ENCODE results near the gene DAPK3.
"Not testable (repeated sequence)": the region's sequence is repeated elsewhere in the genome, so short reads cannot be mapped to it uniquely, and the experiment has no call there.

DNA sequence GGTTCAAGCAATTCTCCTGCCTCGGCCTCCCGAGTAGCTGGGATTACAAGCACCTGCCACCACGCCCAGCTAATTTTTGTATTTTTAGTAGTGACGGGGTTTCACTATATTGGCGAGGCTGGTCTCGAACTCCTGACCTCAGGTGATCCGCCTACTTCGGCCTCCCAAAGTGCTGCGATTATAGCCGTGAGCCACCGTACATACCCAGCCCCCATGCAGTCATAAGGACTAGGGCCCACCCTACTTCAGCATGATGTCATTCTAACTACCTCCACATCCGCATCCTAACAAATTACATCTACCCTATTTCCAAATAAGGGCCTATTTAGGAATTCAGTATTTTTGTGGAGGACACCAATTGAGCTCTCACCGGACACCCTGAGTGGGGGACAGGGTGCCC lies 15.6 kb downstream of the DAPK3 start:
- not testable (repeated sequence) for TF ChIP-seq POLR2AphosphoS5 (IDR thresholded peaks at IDR 0.05); MXI1 (conservative IDR thresholded peaks at IDR 0.05; ENCODE audit: poor library complexity, severe bottlenecking); EZH2 (IDR thresholded peaks at IDR 0.05; ENCODE audit: borderline replicate concordance, insufficient read depth, low read length, poor library complexity, severe bottlenecking)
- TF ChIP-seq, protein P1, sequence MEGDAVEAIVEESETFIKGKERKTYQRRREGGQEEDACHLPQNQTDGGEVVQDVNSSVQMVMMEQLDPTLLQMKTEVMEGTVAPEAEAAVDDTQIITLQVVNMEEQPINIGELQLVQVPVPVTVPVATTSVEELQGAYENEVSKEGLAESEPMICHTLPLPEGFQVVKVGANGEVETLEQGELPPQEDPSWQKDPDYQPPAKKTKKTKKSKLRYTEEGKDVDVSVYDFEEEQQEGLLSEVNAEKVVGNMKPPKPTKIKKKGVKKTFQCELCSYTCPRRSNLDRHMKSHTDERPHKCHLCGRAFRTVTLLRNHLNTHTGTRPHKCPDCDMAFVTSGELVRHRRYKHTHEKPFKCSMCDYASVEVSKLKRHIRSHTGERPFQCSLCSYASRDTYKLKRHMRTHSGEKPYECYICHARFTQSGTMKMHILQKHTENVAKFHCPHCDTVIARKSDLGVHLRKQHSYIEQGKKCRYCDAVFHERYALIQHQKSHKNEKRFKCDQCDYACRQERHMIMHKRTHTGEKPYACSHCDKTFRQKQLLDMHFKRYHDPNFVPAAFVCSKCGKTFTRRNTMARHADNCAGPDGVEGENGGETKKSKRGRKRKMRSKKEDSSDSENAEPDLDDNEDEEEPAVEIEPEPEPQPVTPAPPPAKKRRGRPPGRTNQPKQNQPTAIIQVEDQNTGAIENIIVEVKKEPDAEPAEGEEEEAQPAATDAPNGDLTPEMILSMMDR (IDR thresholded peaks at IDR 0.05; ENCODE audit: poor library complexity, severe bottlenecking) = not testable (repeated sequence)
- TF ChIP-seq, protein P2, sequence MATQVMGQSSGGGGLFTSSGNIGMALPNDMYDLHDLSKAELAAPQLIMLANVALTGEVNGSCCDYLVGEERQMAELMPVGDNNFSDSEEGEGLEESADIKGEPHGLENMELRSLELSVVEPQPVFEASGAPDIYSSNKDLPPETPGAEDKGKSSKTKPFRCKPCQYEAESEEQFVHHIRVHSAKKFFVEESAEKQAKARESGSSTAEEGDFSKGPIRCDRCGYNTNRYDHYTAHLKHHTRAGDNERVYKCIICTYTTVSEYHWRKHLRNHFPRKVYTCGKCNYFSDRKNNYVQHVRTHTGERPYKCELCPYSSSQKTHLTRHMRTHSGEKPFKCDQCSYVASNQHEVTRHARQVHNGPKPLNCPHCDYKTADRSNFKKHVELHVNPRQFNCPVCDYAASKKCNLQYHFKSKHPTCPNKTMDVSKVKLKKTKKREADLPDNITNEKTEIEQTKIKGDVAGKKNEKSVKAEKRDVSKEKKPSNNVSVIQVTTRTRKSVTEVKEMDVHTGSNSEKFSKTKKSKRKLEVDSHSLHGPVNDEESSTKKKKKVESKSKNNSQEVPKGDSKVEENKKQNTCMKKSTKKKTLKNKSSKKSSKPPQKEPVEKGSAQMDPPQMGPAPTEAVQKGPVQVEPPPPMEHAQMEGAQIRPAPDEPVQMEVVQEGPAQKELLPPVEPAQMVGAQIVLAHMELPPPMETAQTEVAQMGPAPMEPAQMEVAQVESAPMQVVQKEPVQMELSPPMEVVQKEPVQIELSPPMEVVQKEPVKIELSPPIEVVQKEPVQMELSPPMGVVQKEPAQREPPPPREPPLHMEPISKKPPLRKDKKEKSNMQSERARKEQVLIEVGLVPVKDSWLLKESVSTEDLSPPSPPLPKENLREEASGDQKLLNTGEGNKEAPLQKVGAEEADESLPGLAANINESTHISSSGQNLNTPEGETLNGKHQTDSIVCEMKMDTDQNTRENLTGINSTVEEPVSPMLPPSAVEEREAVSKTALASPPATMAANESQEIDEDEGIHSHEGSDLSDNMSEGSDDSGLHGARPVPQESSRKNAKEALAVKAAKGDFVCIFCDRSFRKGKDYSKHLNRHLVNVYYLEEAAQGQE (IDR thresholded peaks at IDR 0.05; ENCODE audit: borderline replicate concordance) = not testable (repeated sequence)
